HepG2 (cell line): Measurements from ENCODE around the gene COPS4. TPM values are rescaled to one million over a fixed set of nuclear protein-coding genes. Genes with fewer than 3 reads are reported as not detected.
A peak's percentile ranks its signal among the peaks of the same experiment; 100 is the strongest.

Experiments
- CEBPB ChIP-seq: IDR thresholded peaks from 2 replicates; pipeline ENCODE4 v1.6.1; 2011; ENCODE audit warnings: low read depth, low read length, improper control_type of control experiment, borderline replicate concordance
- HMG20A ChIP-seq: IDR thresholded peaks from 2 replicates; pipeline ENCODE4 v1.6.1; 2016; ENCODE audit warnings: borderline replicate concordance
- JUND ChIP-seq: sonication (generic); formaldehyde crosslinking; IDR thresholded peaks from 2 replicates; pipeline ENCODE4 v1.8.0; 2022; ENCODE audit warnings: mild to moderate bottlenecking, missing genetic modification reagents
- KDM2A ChIP-seq: sonication (generic); formaldehyde crosslinking; IDR thresholded peaks from 2 replicates; pipeline ENCODE4 v1.4.0; 2020; ENCODE audit warnings: low read depth, missing genetic modification reagents, borderline replicate concordance
- KLF16 ChIP-seq, 2 experiments: sonication (generic) in 1 of 2; formaldehyde crosslinking in 1 of 2; IDR thresholded peaks; 2 replicates each; pipeline versions ENCODE4 v1.6.1 to v1.8.0; 2016 to 2023; ENCODE audit warnings: missing genetic modification reagents in 2 of 2, missing compliant biosample characterization in 1 of 2
- KLF6 ChIP-seq: IDR thresholded peaks from 2 replicates; pipeline ENCODE4 v1.8.0; 2016; ENCODE audit warnings: missing biosample characterization, missing genetic modification reagents
- MBNL3 ChIP-seq: fragments of 250-450 bp; sonication (Bioruptor Pico); conservative IDR thresholded peaks from 2 replicates; pipeline ENCODE4 v1.8.0; 2022; ENCODE audit warnings: mild to moderate bottlenecking, inconsistent platforms
- MIER3 ChIP-seq: IDR thresholded peaks from 2 replicates; pipeline ENCODE4 v1.6.1; 2016; ENCODE audit warnings: missing compliant biosample characterization, borderline replicate concordance
- NR2C2 ChIP-seq: sonication (generic); formaldehyde crosslinking; IDR thresholded peaks from 2 replicates; pipeline ENCODE4 v1.4.0; 2020; ENCODE audit warnings: missing genetic modification reagents, mild to moderate bottlenecking, moderate library complexity, borderline replicate concordance
- NR2F1 ChIP-seq, 2 experiments: fragments of 450-650 bp in 1 of 2; formaldehyde crosslinking in 1 of 2; IDR thresholded peaks; 2 replicates each; pipeline versions ENCODE4 v1.5.0 to v1.6.1; 2016 to 2020; ENCODE audit warnings: mild to moderate bottlenecking in 1 of 2, missing compliant biosample characterization in 1 of 2, missing genetic modification reagents in 1 of 2, moderate library complexity in 1 of 2
- SIN3A ChIP-seq: IDR thresholded peaks from 2 replicates; pipeline ENCODE4 v1.6.1; 2011; ENCODE audit warnings: low read depth, mild to moderate bottlenecking, control low read depth, low read length, borderline replicate concordance
- SOX6 ChIP-seq, 2 experiments: fragments of 450-650 bp in 1 of 2; sonication (generic) in 1 of 2; formaldehyde crosslinking in 1 of 2; IDR thresholded peaks; 2 replicates each; pipeline versions ENCODE4 v1.4.0 to v1.6.1; 2017 to 2020; ENCODE audit warnings: antibody characterized with exemption in 1 of 2, mild to moderate bottlenecking in 1 of 2, missing genetic modification reagents in 1 of 2
- SRY ChIP-seq: sonication (generic); formaldehyde crosslinking; IDR thresholded peaks from 2 replicates; pipeline ENCODE4 v1.8.0; 2022; ENCODE audit warnings: mild to moderate bottlenecking, missing genetic modification reagents
- ZFP36L1 ChIP-seq: sonication (generic); formaldehyde crosslinking; IDR thresholded peaks from 2 replicates; pipeline ENCODE4 v1.8.0; 2022; ENCODE audit warnings: mild to moderate bottlenecking, missing genetic modification reagents, moderate library complexity
- ZMAT3 ChIP-seq: sonication (generic); formaldehyde crosslinking; conservative IDR thresholded peaks from 2 replicates; pipeline ENCODE4 v1.7.0; 2021; ENCODE audit warnings: missing genetic modification reagents
- ZMYM2 ChIP-seq: sonication (generic); formaldehyde crosslinking; IDR thresholded peaks from 2 replicates; pipeline ENCODE4 v1.8.0; 2022; ENCODE audit warnings: mild to moderate bottlenecking, missing genetic modification reagents
- ZMYM3 ChIP-seq: sonication (generic); formaldehyde crosslinking; IDR thresholded peaks from 2 replicates; pipeline ENCODE4 v1.5.1; 2020; ENCODE audit warnings: mild to moderate bottlenecking, missing genetic modification reagents
- ZNF230 ChIP-seq: sonication (generic); formaldehyde crosslinking; IDR thresholded peaks from 2 replicates; pipeline ENCODE4 v1.4.0; 2020; ENCODE audit warnings: mild to moderate bottlenecking, missing genetic modification reagents
- ZNF263 ChIP-seq: sonication (generic); formaldehyde crosslinking; IDR thresholded peaks from 2 replicates; pipeline ENCODE4 v1.4.0; 2020; ENCODE audit warnings: missing genetic modification reagents
- ZNF337 ChIP-seq: sonication (generic); formaldehyde crosslinking; IDR thresholded peaks from 2 replicates; pipeline ENCODE4 v1.5.1; 2020; ENCODE audit warnings: missing genetic modification reagents, low read depth, mild to moderate bottlenecking, borderline replicate concordance
- ZNF432 ChIP-seq: sonication (generic); formaldehyde crosslinking; IDR thresholded peaks from 2 replicates; pipeline ENCODE4 v1.5.0; 2020; ENCODE audit warnings: missing genetic modification reagents, mild to moderate bottlenecking, borderline replicate concordance
- ZNF550 ChIP-seq: sonication (generic); formaldehyde crosslinking; IDR thresholded peaks from 2 replicates; pipeline ENCODE4 v1.4.0; 2020; ENCODE audit warnings: mild to moderate bottlenecking, missing genetic modification reagents, borderline replicate concordance
- ZNF562 ChIP-seq: sonication (generic); formaldehyde crosslinking; IDR thresholded peaks from 2 replicates; pipeline ENCODE4 v1.8.0; 2022; ENCODE audit warnings: missing genetic modification reagents, borderline replicate concordance
- ZNF614 ChIP-seq: IDR thresholded peaks from 2 replicates; pipeline ENCODE4 v1.6.1; 2018; ENCODE audit warnings: missing biosample characterization, missing genetic modification reagents, inconsistent platforms, borderline replicate concordance
- ZNF709 ChIP-seq: sonication (generic); formaldehyde crosslinking; IDR thresholded peaks from 2 replicates; pipeline ENCODE4 v1.5.0; 2020; ENCODE audit warnings: mild to moderate bottlenecking, missing genetic modification reagents
- ZNF747 ChIP-seq: sonication (generic); formaldehyde crosslinking; IDR thresholded peaks from 2 replicates; pipeline ENCODE4 v1.8.1; 2023; ENCODE audit warnings: missing genetic modification reagents, mild to moderate bottlenecking, borderline replicate concordance
- ZNF879 ChIP-seq: sonication (generic); formaldehyde crosslinking; IDR thresholded peaks from 2 replicates; pipeline ENCODE4 v1.8.1; 2023; ENCODE audit warnings: missing genetic modification reagents
- polyA plus RNA-seq, 8 experiments: library from polyadenylated mRNA; depleted of rRNA in 3 of 8; stranded (reverse) in 7 of 8; unstranded in 1 of 8; fragments of >200 nt; fragmentation: Illumina TruSeq in 4 of 8; extraction: Trizol in 4 of 8; gene quantifications; 2 replicates each; pipeline versions ENCODE4 v1.2.1 to v1.2.3, GENCODE V29; 2011 to 2016; ENCODE audit warnings: low read depth in 4 of 8, missing spikeins in 1 of 8, mixed read lengths in 1 of 8; ENCODE audit not compliant: insufficient read depth in 1 of 8
- total RNA-seq, 5 experiments: library from RNA; depleted of rRNA; stranded (reverse); fragments of >200 nt; fragmentation: Illumina TruSeq; extraction: Trizol; gene quantifications; 2 replicates each; pipeline ENCODE4 v1.2.3, GENCODE V29; 2016; ENCODE audit warnings: low read depth in 1 of 5
- TF ChIP-seq, protein P1 (sequence below): sonication (generic); formaldehyde crosslinking; IDR thresholded peaks from 2 replicates; pipeline ENCODE4 v1.5.0; 2020; ENCODE audit warnings: mild to moderate bottlenecking, low read depth, missing genetic modification reagents, borderline replicate concordance
- TF ChIP-seq, protein P2 (sequence below): fragments of 450-650 bp; IDR thresholded peaks from 2 replicates; pipeline ENCODE4 v1.6.1; 2017
- TF ChIP-seq, protein P3 (sequence below): sonication (generic); formaldehyde crosslinking; IDR thresholded peaks from 2 replicates; pipeline ENCODE4 v1.8.0; 2022; ENCODE audit warnings: mild to moderate bottlenecking, missing genetic modification reagents, moderate library complexity

The COPS4 gene
- total and polyA plus RNA-seq, 2 of the 13 experiments (the other 11 are each of a cell fraction or from before 2014, with no cell fraction given), result 28.8 to 52.5 TPM

DNA sequence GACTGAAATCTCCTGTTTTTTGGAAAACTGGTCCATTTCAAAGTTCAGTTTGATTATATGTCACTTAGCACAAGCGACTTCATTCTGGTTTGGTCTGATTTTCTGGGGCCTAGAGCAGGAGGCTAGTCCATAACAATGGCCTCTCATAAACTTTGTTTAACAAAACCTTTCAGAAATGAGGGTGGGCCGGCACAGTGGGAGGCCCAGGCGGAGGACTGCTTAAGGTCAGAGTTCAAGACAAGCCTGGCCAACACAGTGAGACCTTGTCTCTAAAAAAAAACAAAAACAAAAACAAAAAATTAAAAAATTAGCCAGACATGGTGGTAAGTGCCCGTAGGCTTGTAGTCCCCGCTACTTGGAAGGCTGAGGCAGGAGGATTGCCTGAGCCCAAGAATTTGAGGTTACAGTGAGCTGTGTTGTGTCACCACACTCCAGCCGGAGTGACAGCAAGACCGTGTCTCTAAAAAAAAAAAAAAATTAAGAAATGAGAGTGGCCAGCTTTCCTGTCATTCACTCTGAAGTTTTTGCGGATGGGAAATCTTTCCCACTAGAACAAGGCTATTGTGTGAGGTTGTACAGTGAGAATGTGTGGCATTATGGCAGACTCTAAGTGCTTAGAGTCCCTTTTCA, 80.8 kb downstream of the COPS4 start (continued):
- TF ChIP-seq ZNF337 (CRISPR knock-in tag) (no peak), ZNF562 (CRISPR knock-in tag) (no peak), ZNF709 (CRISPR knock-in tag) (no peak), ZNF432 (no peak), MBNL3 (CRISPR knock-in tag) (no peak), SOX6 (IDR thresholded peaks at IDR 0.05) (no peak), SOX6 (CRISPR knock-in tag; IDR thresholded peaks at IDR 0.05) (0 out of 2 replicates have a peak, but pooled peaks have one; percentile 27), ZFP36L1 (no peak), KLF16 (CRISPR knock-in tag; IDR thresholded peaks at IDR 0.05) (no peak), SIN3A (no peak), ZNF879 (CRISPR knock-in tag) (no peak), ZNF550 (CRISPR knock-in tag) (no peak), ZNF263 (CRISPR knock-in tag) (no peak), JUND (no peak), KDM2A (CRISPR knock-in tag) (no peak), ZNF230 (CRISPR knock-in tag) (no peak), NR2C2 (CRISPR knock-in tag) (peak; percentile 32; the same call in 1 of the 2 replicates), ZMYM3 (CRISPR knock-in tag) (peak; percentile 25; the same call in 1 of the 2 replicates), MIER3 (CRISPR knock-in tag) (no peak), NR2F1 (CRISPR knock-in tag; IDR thresholded peaks at IDR 0.05) (peak in 1 of 2 experiments; percentile 32; a peak in 1 of 4 replicates), ZMYM2 (CRISPR knock-in tag) (no peak), ZNF747 (CRISPR knock-in tag) (no peak), KLF6 (CRISPR knock-in tag) (no peak), HMG20A (CRISPR knock-in tag) (no peak), CEBPB (no peak), ZMAT3 (CRISPR knock-in tag) (no peak), SRY (no peak), ZNF614 (CRISPR knock-in tag) (no peak)
- TF ChIP-seq, protein P1, sequence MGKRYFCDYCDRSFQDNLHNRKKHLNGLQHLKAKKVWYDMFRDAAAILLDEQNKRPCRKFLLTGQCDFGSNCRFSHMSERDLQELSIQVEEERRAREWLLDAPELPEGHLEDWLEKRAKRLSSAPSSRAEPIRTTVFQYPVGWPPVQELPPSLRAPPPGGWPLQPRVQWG (CRISPR knock-in tag), result no peak
- TF ChIP-seq, protein P2, sequence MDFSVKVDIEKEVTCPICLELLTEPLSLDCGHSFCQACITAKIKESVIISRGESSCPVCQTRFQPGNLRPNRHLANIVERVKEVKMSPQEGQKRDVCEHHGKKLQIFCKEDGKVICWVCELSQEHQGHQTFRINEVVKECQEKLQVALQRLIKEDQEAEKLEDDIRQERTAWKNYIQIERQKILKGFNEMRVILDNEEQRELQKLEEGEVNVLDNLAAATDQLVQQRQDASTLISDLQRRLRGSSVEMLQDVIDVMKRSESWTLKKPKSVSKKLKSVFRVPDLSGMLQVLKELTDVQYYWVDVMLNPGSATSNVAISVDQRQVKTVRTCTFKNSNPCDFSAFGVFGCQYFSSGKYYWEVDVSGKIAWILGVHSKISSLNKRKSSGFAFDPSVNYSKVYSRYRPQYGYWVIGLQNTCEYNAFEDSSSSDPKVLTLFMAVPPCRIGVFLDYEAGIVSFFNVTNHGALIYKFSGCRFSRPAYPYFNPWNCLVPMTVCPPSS, result no peak
- TF ChIP-seq, protein P3, sequence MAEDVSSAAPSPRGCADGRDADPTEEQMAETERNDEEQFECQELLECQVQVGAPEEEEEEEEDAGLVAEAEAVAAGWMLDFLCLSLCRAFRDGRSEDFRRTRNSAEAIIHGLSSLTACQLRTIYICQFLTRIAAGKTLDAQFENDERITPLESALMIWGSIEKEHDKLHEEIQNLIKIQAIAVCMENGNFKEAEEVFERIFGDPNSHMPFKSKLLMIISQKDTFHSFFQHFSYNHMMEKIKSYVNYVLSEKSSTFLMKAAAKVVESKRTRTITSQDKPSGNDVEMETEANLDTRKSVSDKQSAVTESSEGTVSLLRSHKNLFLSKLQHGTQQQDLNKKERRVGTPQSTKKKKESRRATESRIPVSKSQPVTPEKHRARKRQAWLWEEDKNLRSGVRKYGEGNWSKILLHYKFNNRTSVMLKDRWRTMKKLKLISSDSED, result no peak
